Hepatocyte (in vitro differentiated cells): Measurements from ENCODE around the gene SLC10A3. TPM values are rescaled to one million over a fixed set of nuclear protein-coding genes. Genes with fewer than 3 reads are reported as not detected.

Experiments
- DNase-seq: peaks from one replicate; pipeline ENCODE4 v3.0.0-alpha.2; 2016; ENCODE audit warnings: low spot score
- H2AFZ ChIP-seq: fragments of 200-600 bp; sonication (generic); 2 replicates; pipeline ENCODE4 v1.6.0; 2016; ENCODE audit warnings: antibody characterized with exemption, mild to moderate bottlenecking
- H3K27ac ChIP-seq: fragments of 200-600 bp; sonication (generic); 2 replicates; pipeline ENCODE4 v1.5.1; 2016; ENCODE audit warnings: mild to moderate bottlenecking
- H3K27me3 ChIP-seq: fragments of 200-600 bp; sonication (generic); 2 replicates; pipeline ENCODE4 v1.6.1; 2016
- H3K36me3 ChIP-seq: fragments of 200-600 bp; sonication (generic); replicated peaks from 2 replicates; pipeline ENCODE4 v1.5.1; 2016; ENCODE audit warnings: low read depth; ENCODE audit not compliant: insufficient read depth
- H3K4me1 ChIP-seq: fragments of 200-600 bp; sonication (generic); 2 replicates; pipeline ENCODE4 v1.5.1; 2016; ENCODE audit warnings: mild to moderate bottlenecking, moderate library complexity; ENCODE audit not compliant: insufficient read depth
- H3K4me2 ChIP-seq: fragments of 200-600 bp; sonication (generic); 2 replicates; pipeline ENCODE4 v1.6.0; 2016
- H3K4me3 ChIP-seq: fragments of 200-600 bp; sonication (generic); 2 replicates; pipeline ENCODE4 v1.5.1; 2016; ENCODE audit warnings: mild to moderate bottlenecking
- H3K79me2 ChIP-seq: fragments of 200-600 bp; sonication (generic); 2 replicates; pipeline ENCODE4 v1.6.0; 2017; ENCODE audit warnings: mild to moderate bottlenecking
- H3K9me2 ChIP-seq: fragments of 200-600 bp; sonication (generic); replicated peaks from 2 replicates; pipeline ENCODE4 v1.6.0; 2017; ENCODE audit warnings: mild to moderate bottlenecking; ENCODE audit not compliant: insufficient read depth
- H3K9me3 ChIP-seq: fragments of 200-600 bp; sonication (generic); 2 replicates; pipeline ENCODE4 v1.5.1; 2016; ENCODE audit warnings: low read depth, mild to moderate bottlenecking
- H4K20me1 ChIP-seq: fragments of 200-600 bp; sonication (generic); 2 replicates; pipeline ENCODE4 v1.6.0; 2016; ENCODE audit warnings: mild to moderate bottlenecking; ENCODE audit not compliant: insufficient read depth, poor library complexity, severe bottlenecking
- CTCF ChIP-seq: fragments of 200-600 bp; sonication (generic); IDR thresholded peaks from 2 replicates; pipeline ENCODE4 v1.5.1; 2016; ENCODE audit warnings: antibody characterized with exemption, mild to moderate bottlenecking; ENCODE audit not compliant: poor library complexity
- EZH2 ChIP-seq: fragments of 200-600 bp; sonication (generic); IDR thresholded peaks from 2 replicates; pipeline ENCODE4 v1.6.1; 2016; ENCODE audit warnings: antibody characterized with exemption, mild to moderate bottlenecking, borderline replicate concordance
- WGBS: methylation state at CpG from one replicate; pipeline ENCODE4 v1.1.6; 2016; ENCODE audit warnings: low lambda C conversion rate; ENCODE audit errors: missing lambda C conversion rate; 5-methylcytosine and 5-hydroxymethylcytosine counted together
- microRNA-seq: library from miRNA; unstranded; fragments of <30 nt; microRNA quantifications from one replicate; pipeline ENCODE4, GENCODE V29; 2017
- polyA plus RNA-seq: library from polyadenylated mRNA; unstranded; fragments of >200 nt; fragmentation: Nextera tagmentation; extraction: Ambion mirVana; gene quantifications from 2 replicates; pipeline ENCODE4 v1.2.1, GENCODE V29; 2016
- small RNA-seq: library from RNA; depleted of rRNA; stranded (forward); fragments of <200 nt; gene quantifications from one replicate; pipeline ENCODE3, GENCODE V24; 2014
- total RNA-seq: library from RNA; depleted of rRNA; stranded (reverse); fragments of >200 nt; gene quantifications from 2 replicates; pipeline ENCODE4 v1.2.3, GENCODE V29; 2014

Gene SLC10A3
- total and polyA plus RNA-seq, 2 experiments from 2014 or later = 28.8 to 48.3 TPM

GRCh38 chrX:154437971-154438893, 52.2 kb downstream of the SLC10A3 start:
- Histone ChIP-seq H3K4me2 (peak overlapping the region; percentile 74), H3K36me3 (no peaks in the 10 kb centered on the region), H3K9me2 (no peaks in the 10 kb centered on the region), H3K9me3 (no peaks in the 10 kb centered on the region), H2AFZ (no peak overlapping the region), H3K27me3 (no peaks in the 10 kb centered on the region), H3K4me3 (peak overlapping the region; percentile 49), H3K27ac (no peak overlapping the region), H3K4me1 (no peaks in the 10 kb centered on the region), H3K79me2 (peaks cover 28% of the 10 kb centered on the region), H4K20me1 (no peaks in the 10 kb centered on the region)
- TF ChIP-seq EZH2 (no peak), CTCF (no peak)
- DNase-seq = no peak
- WGBS = 67% methylated on average over 28 of the region's 28 CpGs

Small RNAs within 50 kb of the gene (microRNA-seq; reads per million reads assigned to microRNA genes)
- 7.2 reads per million, percentile 18 among the genes with 10 or more reads in this experiment for gene MIR6858

Small RNAs within 50 kb of the gene (small RNA-seq; reads per million reads assigned to genes)
- 0.22 reads per million for gene MIR6858
- not detected for gene RN7SL697P

Other genes with a start within 250 kb of the SLC10A3 start
- gene OPN1MW3, start 233.0 kb downstream of the SLC10A3 start, total RNA-seq = not detected in 2 replicates
- not detected in 2 replicates for gene OPN1MW3, start 233.0 kb downstream of the SLC10A3 start, polyA plus RNA-seq
- gene TEX28, start 195.5 kb downstream of the SLC10A3 start, total RNA-seq = not detected in 2 replicates
- not detected in 2 replicates for gene TEX28, start 195.5 kb downstream of the SLC10A3 start, polyA plus RNA-seq
- gene TKTL1, start 194.8 kb downstream of the SLC10A3 start, total RNA-seq = not detected in 2 replicates
- gene TKTL1, start 194.8 kb downstream of the SLC10A3 start, polyA plus RNA-seq = 0.52 and 1.1 TPM in 2 replicates
- gene FLNA, start 116.0 kb downstream of the SLC10A3 start, total RNA-seq = 220 and 396 TPM in 2 replicates
- 468 and 471 TPM in 2 replicates for gene FLNA, start 116.0 kb downstream of the SLC10A3 start, polyA plus RNA-seq
- gene EMD, start 111.3 kb downstream of the SLC10A3 start, total RNA-seq = 34.2 and 39.4 TPM in 2 replicates
- 61.0 and 65.7 TPM in 2 replicates for gene EMD, start 111.3 kb downstream of the SLC10A3 start, polyA plus RNA-seq
- 4,114 and 4,460 TPM in 2 replicates for gene RPL10, start 92.3 kb downstream of the SLC10A3 start, total RNA-seq
- gene RPL10, start 92.3 kb downstream of the SLC10A3 start, polyA plus RNA-seq = 1,206 and 1,210 TPM in 2 replicates
- gene DNASE1L1, start 81.4 kb downstream of the SLC10A3 start, total RNA-seq = 36.1 and 39.7 TPM in 2 replicates
- gene DNASE1L1, start 81.4 kb downstream of the SLC10A3 start, polyA plus RNA-seq = 22.3 and 22.6 TPM in 2 replicates
- 25.0 and 26.7 TPM in 2 replicates for gene TAFAZZIN, start 79.1 kb downstream of the SLC10A3 start, total RNA-seq
- gene TAFAZZIN, start 79.1 kb downstream of the SLC10A3 start, polyA plus RNA-seq = 41.3 and 69.6 TPM in 2 replicates
- 116 and 131 TPM in 2 replicates for gene ATP6AP1, start 62.0 kb downstream of the SLC10A3 start, total RNA-seq
- 265 and 268 TPM in 2 replicates for gene ATP6AP1, start 62.0 kb downstream of the SLC10A3 start, polyA plus RNA-seq
- gene GDI1, start 53.5 kb downstream of the SLC10A3 start, total RNA-seq = 82.7 and 101 TPM in 2 replicates
- 102 and 132 TPM in 2 replicates for gene GDI1, start 53.5 kb downstream of the SLC10A3 start, polyA plus RNA-seq
- gene FAM50A, start 46.5 kb downstream of the SLC10A3 start, total RNA-seq = 52.1 and 65.9 TPM in 2 replicates
- gene FAM50A, start 46.5 kb downstream of the SLC10A3 start, polyA plus RNA-seq = 147 and 178 TPM in 2 replicates
- gene PLXNA3, start 32.3 kb downstream of the SLC10A3 start, total RNA-seq = 10.6 and 14.1 TPM in 2 replicates
- gene PLXNA3, start 32.3 kb downstream of the SLC10A3 start, polyA plus RNA-seq = 23.2 and 28.7 TPM in 2 replicates
- gene LAGE3, start 11.3 kb downstream of the SLC10A3 start, total RNA-seq = 32.2 and 40.0 TPM in 2 replicates
- gene LAGE3, start 11.3 kb downstream of the SLC10A3 start, polyA plus RNA-seq = 49.4 and 50.8 TPM in 2 replicates
- 25.0 and 26.7 TPM in 2 replicates for gene UBL4A, start 4.0 kb downstream of the SLC10A3 start, total RNA-seq
- gene UBL4A, start 4.0 kb downstream of the SLC10A3 start, polyA plus RNA-seq = 29.9 and 34.0 TPM in 2 replicates
- 33.8 and 41.1 TPM in 2 replicates for gene FAM3A, start 25.6 kb upstream of the SLC10A3 start, total RNA-seq
- 68.0 and 70.9 TPM in 2 replicates for gene FAM3A, start 25.6 kb upstream of the SLC10A3 start, polyA plus RNA-seq
- 24.8 and 26.2 TPM in 2 replicates for gene G6PD, start 56.2 kb upstream of the SLC10A3 start, total RNA-seq
- 9.8 and 12.8 TPM in 2 replicates for gene G6PD, start 56.2 kb upstream of the SLC10A3 start, polyA plus RNA-seq
- 19.7 and 21.4 TPM in 2 replicates for gene IKBKG, start 57.0 kb upstream of the SLC10A3 start, total RNA-seq
- 30.7 and 32.9 TPM in 2 replicates for gene IKBKG, start 57.0 kb upstream of the SLC10A3 start, polyA plus RNA-seq
- not detected in 2 replicates for gene CTAG1A, start 94.5 kb upstream of the SLC10A3 start, total RNA-seq
- not detected in 2 replicates for gene CTAG1A, start 94.5 kb upstream of the SLC10A3 start, polyA plus RNA-seq
- not detected in 2 replicates for gene CTAG1B, start 128.7 kb upstream of the SLC10A3 start, total RNA-seq
- gene CTAG1B, start 128.7 kb upstream of the SLC10A3 start, polyA plus RNA-seq = not detected in 2 replicates
- not detected in 2 replicates for gene CTAG2, start 162.9 kb upstream of the SLC10A3 start, total RNA-seq
- gene CTAG2, start 162.9 kb upstream of the SLC10A3 start, polyA plus RNA-seq = not detected in 2 replicates